ENCODE data around the gene SLC44A5. TPM values are rescaled to one million over a fixed set of nuclear protein-coding genes. Genes with fewer than 3 reads are reported as not detected.

Gene SLC44A5
- total and polyA plus RNA-seq, 10 of the 15 experiments (the other 5 are each of a cell fraction or from before 2014, with no cell fraction given), result 0.04 to 1.3 TPM; not detected in 8

GRCh38 chr1:75234562-75234961 is 376.4 kb downstream of the SLC44A5 start (continued):
- TF ChIP-seq ZNF687 (IDR thresholded peaks at IDR 0.05) (no peak), HDAC6 (IDR thresholded peaks at IDR 0.05; ENCODE audit: unreplicated experiment) (no peak), NR2C1 (IDR thresholded peaks at IDR 0.05) (no peak), SIX5 (IDR thresholded peaks at IDR 0.05; ENCODE audit: low read depth, low read length, severe bottlenecking) (no peak), ZBTB11 (CRISPR knock-in tag; IDR thresholded peaks at IDR 0.05) (no peak), PBX3 (IDR thresholded peaks at IDR 0.05; ENCODE audit: insufficient replicate concordance, low read depth, low read length) (no peak)

All from GM12878 (cell line).